Omental fat pad (tissue), 4 donors: Measurements from ENCODE around the gene RBM47. TPM values are rescaled to one million over a fixed set of nuclear protein-coding genes. Genes with fewer than 3 reads are reported as not detected.
"Not testable (repeated sequence)": the region's sequence is repeated elsewhere in the genome, so short reads cannot be mapped to it uniquely, and the experiment has no call there.

ENCODE experiments used
- ATAC-seq: fragments of 150-250 bp; one replicate; pipeline ENCODE4 v1.9.1; 2016; ENCODE audit warnings: mild to moderate bottlenecking, moderate library complexity; ENCODE audit not compliant: low FRiP score
- DNase-seq: peaks from one replicate; pipeline ENCODE4 v3.0.0-alpha.2; 2019; ENCODE audit warnings: low spot score
- CTCF ChIP-seq, 3 donors: fragments of 450-650 bp; IDR thresholded peaks; one replicate each; pipeline ENCODE4 v1.5.1; 2016 to 2017; ENCODE audit warnings: antibody characterized with exemption in 3 of 3, mild to moderate bottlenecking in 3 of 3, moderate library complexity in 2 of 3
- total RNA-seq, 4 donors: library from RNA; depleted of rRNA; stranded (reverse); fragments of >200 nt; gene quantifications; one replicate each; pipeline ENCODE4 v1.1.0, GENCODE V29; 2016

RBM47 gene
- total RNA-seq, 4 donors from 2014 or later = 51.0 to 124 (median 55.5) TPM

GRCh38 chr4:40453912-40454311 is 175.8 kb downstream of the RBM47 start:
- ATAC-seq = no peak
- DNase-seq = no peak
- no peak for TF ChIP-seq CTCF (IDR thresholded peaks at IDR 0.05)

GRCh38 chr4:40448875-40449274 is 180.8 kb downstream of the RBM47 start:
- DNase-seq (no peak), ATAC-seq (no peak)
- no peak for TF ChIP-seq CTCF (IDR thresholded peaks at IDR 0.05)

- DNase-seq (no peak), ATAC-seq (no peak)
- TF ChIP-seq CTCF (IDR thresholded peaks at IDR 0.05) = no peak
Observed at GRCh38 chr4:40446839-40447238, 182.8 kb downstream of the RBM47 start.

DNA sequence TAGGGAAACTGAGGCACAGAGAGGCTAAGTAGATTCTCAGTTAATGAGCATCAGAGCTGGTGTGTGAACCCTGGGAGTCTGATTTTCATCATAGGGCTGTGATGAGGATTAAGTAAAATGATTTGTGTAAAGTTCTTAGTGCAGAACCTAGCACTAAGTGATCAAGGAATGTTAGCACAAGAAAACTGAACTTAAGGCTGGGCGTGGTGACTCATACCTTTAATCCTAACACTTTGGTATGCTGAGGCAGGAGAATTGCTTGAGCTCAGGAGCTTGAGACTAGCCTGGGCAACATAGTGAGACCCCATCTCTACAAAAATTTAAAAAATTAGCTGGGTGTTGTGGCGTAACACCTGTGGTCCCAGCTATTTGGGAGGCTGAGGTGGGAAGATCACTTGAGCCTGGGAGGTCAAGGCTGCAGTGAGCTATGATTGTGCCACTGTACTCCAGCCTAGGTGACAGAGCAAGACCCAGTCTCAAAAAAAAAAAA is 183.4 kb downstream of the RBM47 start:
- not testable (repeated sequence) for DNase-seq, ATAC-seq

- ATAC-seq (no peak), DNase-seq (no peak)
- TF ChIP-seq CTCF (IDR thresholded peaks at IDR 0.05) = no peak
Observed at GRCh38 chr4:40445671-40446070, 184.0 kb downstream of the RBM47 start.

DNA sequence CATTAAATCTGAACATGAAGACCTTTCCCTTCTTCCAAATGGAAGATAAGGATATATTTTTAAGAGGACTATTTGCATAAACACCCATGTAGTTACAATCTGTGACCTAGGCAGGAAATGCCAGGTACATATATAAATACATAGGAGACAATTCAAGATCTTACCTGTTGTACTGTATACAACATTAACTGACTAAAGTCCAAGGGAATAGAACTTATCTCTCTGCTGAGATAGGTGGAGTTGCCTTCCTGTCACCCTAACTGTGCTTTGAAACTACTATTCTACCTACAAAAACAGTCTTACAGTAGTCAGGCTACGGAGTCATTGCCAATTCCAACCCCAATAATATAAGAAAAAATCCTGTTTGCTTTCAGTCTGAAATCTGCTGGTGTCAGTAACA is 188.2 kb downstream of the RBM47 start:
- no peak for ATAC-seq
- TF ChIP-seq CTCF (IDR thresholded peaks at IDR 0.05) = no peak
- DNase-seq = no peak

DNA sequence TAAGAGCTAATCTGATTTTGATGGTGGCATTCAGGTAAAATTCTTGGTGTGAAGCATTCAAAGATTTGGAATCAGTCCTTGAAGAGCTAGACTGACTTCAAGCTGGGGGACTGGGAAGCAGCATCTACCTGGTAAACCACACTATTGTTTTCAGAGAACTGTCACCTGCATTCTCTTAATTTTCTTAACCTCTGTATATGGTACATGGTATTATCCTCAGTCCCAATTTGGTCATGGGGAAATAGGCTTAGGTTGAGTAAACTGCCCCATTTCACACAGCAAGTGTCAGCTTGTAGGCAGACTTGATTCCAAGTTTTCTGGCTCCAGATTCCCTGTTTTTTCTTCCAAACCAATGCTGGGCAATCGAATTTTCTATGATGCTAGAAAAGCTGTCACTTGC is 190.1 kb downstream of the RBM47 start:
- DNase-seq (no peak), ATAC-seq (no peak)
- no peak for TF ChIP-seq CTCF (IDR thresholded peaks at IDR 0.05)
